Brain microvascular endothelial cell (primary cell): ENCODE measurements around the gene KIAA1328.
A peak's percentile ranks its signal among the peaks of the same experiment; 100 is the strongest.

Source experiments
- DNase-seq: peaks from one replicate; pipeline ENCODE4 v3.0.0-alpha.2; 2020
- H3K27ac ChIP-seq: fragments of 250-450 bp; sonication (Bioruptor Pico); 2 replicates; pipeline ENCODE4 v1.5.1; 2020; ENCODE audit warnings: mild to moderate bottlenecking, moderate library complexity
- H3K27me3 ChIP-seq: fragments of 250-450 bp; sonication (Bioruptor Pico); replicated peaks from 2 replicates; pipeline ENCODE4 v1.5.1; 2020; ENCODE audit warnings: mild to moderate bottlenecking
- H3K36me3 ChIP-seq: fragments of 250-450 bp; sonication (Bioruptor Pico); replicated peaks from 2 replicates; pipeline ENCODE4 v1.5.1; 2020; ENCODE audit warnings: mild to moderate bottlenecking
- H3K4me3 ChIP-seq: 2 replicates; pipeline ENCODE4 v1.5.1; 2011; ENCODE audit warnings: low read depth, mild to moderate bottlenecking, control low read depth, low read length, moderate library complexity
- CTCF ChIP-seq: IDR thresholded peaks from 2 replicates; pipeline ENCODE4 v1.5.1; 2011; ENCODE audit warnings: low read depth, mild to moderate bottlenecking, moderate library complexity, low read length, control low read depth, inconsistent platforms; ENCODE audit errors: missing control alignments
- in situ Hi-C: cut with HindIII; loops from 2 replicates; pipeline ENCODE4 v1.10.0; 2017; ENCODE audit warnings: low sequenced_read_pairs, low pct_ligation_motif_present

Gene KIAA1328

DNA sequence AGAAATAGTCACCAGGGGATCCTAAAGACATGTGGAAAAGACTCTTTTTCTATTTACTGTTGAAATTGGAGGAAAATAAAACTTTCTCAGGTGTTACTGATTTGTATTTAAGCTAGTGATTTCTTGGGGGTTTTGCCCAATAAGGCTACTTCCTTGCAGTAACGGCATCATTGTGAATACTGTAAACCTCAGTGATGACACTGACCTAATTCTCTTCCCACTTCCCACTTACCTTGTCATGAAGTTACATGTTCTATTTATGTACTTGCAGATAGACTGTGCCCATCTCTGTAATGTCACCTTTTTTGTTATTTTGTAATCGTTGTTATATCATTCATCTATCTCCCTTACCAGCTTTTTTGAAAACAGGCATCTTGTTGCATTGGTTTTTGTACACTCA, 134.5 kb downstream of the KIAA1328 start:
- H3K4me3 ChIP-seq = no peak overlapping the region

GRCh38 chr18:36974686-36975085, 145.8 kb downstream of the KIAA1328 start:
- Histone ChIP-seq H3K36me3 (no peaks in the 10 kb centered on the region), H3K27me3 (no peaks in the 10 kb centered on the region), H3K27ac (no peak overlapping the region), H3K4me3 (no peak overlapping the region)
- no peak for DNase-seq
- in situ Hi-C loops = no loop called here
- TF ChIP-seq CTCF = no peak

More for the DNA sequence above, 134.5 kb downstream of the KIAA1328 start:
- no peak for TF ChIP-seq CTCF
- in situ Hi-C loops = no loop called here
- no peak overlapping the region for H3K27ac ChIP-seq
- H3K27me3 ChIP-seq = no peaks in the 10 kb centered on the region
- no peaks in the 10 kb centered on the region for H3K36me3 ChIP-seq
- no peak for DNase-seq

GRCh38 chr18:36977121-36977520, 148.2 kb downstream of the KIAA1328 start:
- DNase-seq = no peak
- Histone ChIP-seq H3K27ac (no peak overlapping the region), H3K36me3 (no peaks in the 10 kb centered on the region), H3K4me3 (no peak overlapping the region), H3K27me3 (no peaks in the 10 kb centered on the region)
- TF ChIP-seq CTCF = no peak
- in situ Hi-C loops = no loop called here

DNA sequence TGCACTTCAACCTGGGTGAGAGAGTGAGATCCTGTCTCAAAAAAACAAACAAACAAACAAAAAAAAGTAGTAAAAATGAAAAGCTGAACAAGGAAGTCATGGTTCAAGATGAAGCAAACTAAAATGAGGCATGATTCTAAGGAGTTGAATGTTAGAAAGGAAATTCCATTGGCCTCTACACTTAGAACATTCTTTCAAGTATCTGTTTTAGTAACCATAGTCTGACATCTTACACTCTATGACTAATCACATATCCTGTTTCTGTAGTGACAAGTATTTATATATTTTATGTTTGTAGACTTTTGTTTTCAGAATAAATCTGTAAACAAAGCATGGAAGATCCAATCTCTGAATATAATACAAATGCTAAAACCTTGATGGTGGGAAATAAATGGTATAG, 164.1 kb downstream of the KIAA1328 start:
- no peak for TF ChIP-seq CTCF
- Histone ChIP-seq H3K27me3 (no peaks in the 10 kb centered on the region), H3K36me3 (no peaks in the 10 kb centered on the region), H3K27ac (peak overlapping the region; percentile 13), H3K4me3 (no peak overlapping the region)
- in situ Hi-C loops = no loop called here
- DNase-seq = no peak

DNA sequence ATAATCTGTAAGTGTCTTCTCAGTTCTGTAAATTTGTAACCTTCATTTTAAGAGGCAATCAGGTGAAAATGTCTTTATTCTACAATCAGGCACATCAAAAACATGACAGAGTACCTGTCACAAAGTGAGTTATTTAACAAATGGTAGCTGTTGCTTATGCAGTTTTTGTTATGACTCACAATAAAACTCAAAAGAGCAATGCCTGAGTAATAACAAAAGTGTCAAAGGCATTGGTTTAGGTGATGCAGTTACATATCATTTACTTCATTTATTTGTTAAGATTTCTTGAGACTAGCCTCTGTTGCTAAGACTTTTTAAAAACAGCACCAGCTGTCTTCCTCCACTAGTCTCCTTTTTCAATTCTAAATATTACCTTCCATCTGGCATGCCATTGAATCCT, 177.8 kb downstream of the KIAA1328 start:
- no peak for DNase-seq
- Histone ChIP-seq H3K36me3 (no peaks in the 10 kb centered on the region), H3K27ac (no peak overlapping the region), H3K27me3 (no peaks in the 10 kb centered on the region), H3K4me3 (no peak overlapping the region)
- no peak for TF ChIP-seq CTCF
- in situ Hi-C loops = no loop called here

- TF ChIP-seq CTCF = no peak
- no peak overlapping the region for H3K27ac ChIP-seq
- no peaks in the 10 kb centered on the region for H3K36me3 ChIP-seq
- no peak for DNase-seq
- no peaks in the 10 kb centered on the region for H3K27me3 ChIP-seq
- in situ Hi-C loops = no loop called here
- no peak overlapping the region for H3K4me3 ChIP-seq
These were observed 183.5 kb downstream of the KIAA1328 start for GRCh38 chr18:37012452-37012851.
